ENCODE data around the gene ARFGAP3. TPM values are rescaled to one million over a fixed set of nuclear protein-coding genes. Genes with fewer than 3 reads are reported as not detected.
A peak's percentile ranks its signal among the peaks of the same experiment; 100 is the strongest.

The ARFGAP3 gene
- total and polyA plus RNA-seq, 3 experiments from 2014 or later = 32.2 to 50.0 (median 33.0) TPM

DNA sequence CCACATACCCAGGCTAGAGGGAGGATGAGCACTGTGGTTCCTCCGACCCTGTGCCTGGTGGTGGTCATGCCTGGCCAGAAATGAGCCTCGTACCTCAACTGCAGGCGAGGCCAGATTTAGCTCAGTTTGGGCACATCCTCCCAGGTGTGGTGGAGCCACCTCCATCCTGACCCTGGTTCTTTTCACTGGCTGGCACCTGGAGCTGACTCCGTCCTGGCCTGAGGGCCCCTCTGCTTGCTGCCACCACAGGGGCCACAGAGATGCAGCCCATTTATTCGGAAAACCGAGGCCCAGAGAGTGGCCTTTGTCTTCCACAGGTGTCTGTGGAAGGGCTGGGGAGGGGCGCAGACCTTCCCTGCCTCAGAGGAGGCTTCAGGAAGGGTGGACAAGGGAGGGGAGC is 9.0 kb upstream of the ARFGAP3 start:
- Mint-ChIP-seq H3K9me3 (no peaks in the 10 kb centered on the region), H3K4me1 (peaks cover 7 to 15% (median 8%) of the 10 kb centered on the region in 3 donors), H3K4me3 (no peak overlapping the region), H3K36me3 (peaks cover 0 to 18% (median 6%) of the 10 kb centered on the region in 3 donors), H3K27me3 (peaks cover 0 to 1% of the 10 kb centered on the region in 2 donors), H3K27ac (no peak overlapping the region)
- Histone ChIP-seq H3K4me3 (ENCODE audit: low read length) (no peak overlapping the region), H3K36me3 (ENCODE audit: insufficient read depth, low read length) (no peaks in the 10 kb centered on the region), H3K27ac (ENCODE audit: low read depth, low read length) (no peak overlapping the region), H3K4me1 (ENCODE audit: insufficient read depth, low read length) (no peaks in the 10 kb centered on the region), H3K9me3 (ENCODE audit: low read length) (no peaks in the 10 kb centered on the region), H3K27me3 (ENCODE audit: insufficient read depth, low read length, poor library complexity, severe bottlenecking) (no peaks in the 10 kb centered on the region)
- ChIA-PET CTCF (no interaction called here), POLR2A (no interaction called here)
- no peak for DNase-seq

DNA sequence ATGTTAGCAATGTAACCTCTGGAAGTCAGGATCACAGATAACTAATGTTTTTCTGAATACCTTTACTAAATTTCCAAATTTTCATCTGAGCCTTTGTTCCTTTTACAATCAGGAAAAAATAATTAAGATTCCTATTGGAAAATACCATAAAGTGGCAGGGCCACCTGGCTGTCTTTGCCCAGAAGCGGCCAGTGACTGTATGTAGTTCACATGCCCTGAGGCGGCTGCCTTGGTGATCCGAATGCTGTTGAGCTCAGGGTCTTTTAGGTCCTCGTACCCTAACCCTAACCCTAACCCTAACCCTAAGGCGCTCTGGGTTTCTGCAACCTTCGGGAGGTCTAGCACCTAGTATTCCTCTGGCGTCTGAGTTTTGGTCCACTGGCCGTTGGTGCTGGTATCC is 8.5 kb upstream of the ARFGAP3 start:
- Histone ChIP-seq H3K36me3 (ENCODE audit: insufficient read depth, low read length) (no peaks in the 10 kb centered on the region), H3K27ac (ENCODE audit: low read depth, low read length) (no peak overlapping the region), H3K27me3 (ENCODE audit: insufficient read depth, low read length, poor library complexity, severe bottlenecking) (no peaks in the 10 kb centered on the region), H3K4me3 (ENCODE audit: low read length) (no peak overlapping the region), H3K4me1 (ENCODE audit: insufficient read depth, low read length) (no peaks in the 10 kb centered on the region), H3K9me3 (ENCODE audit: low read length) (no peaks in the 10 kb centered on the region)
- Mint-ChIP-seq H3K27me3 (peaks cover 0 to 1% of the 10 kb centered on the region in 2 donors), H3K9me3 (no peaks in the 10 kb centered on the region), H3K36me3 (peaks cover 0 to 12% (median 5%) of the 10 kb centered on the region in 3 donors), H3K27ac (no peak overlapping the region), H3K4me3 (no peak overlapping the region), H3K4me1 (peaks cover 7 to 15% (median 8%) of the 10 kb centered on the region in 3 donors)
- POLR2A ChIA-PET = no interaction called here
- CTCF ChIA-PET = no interaction called here
- no peak for DNase-seq

DNA sequence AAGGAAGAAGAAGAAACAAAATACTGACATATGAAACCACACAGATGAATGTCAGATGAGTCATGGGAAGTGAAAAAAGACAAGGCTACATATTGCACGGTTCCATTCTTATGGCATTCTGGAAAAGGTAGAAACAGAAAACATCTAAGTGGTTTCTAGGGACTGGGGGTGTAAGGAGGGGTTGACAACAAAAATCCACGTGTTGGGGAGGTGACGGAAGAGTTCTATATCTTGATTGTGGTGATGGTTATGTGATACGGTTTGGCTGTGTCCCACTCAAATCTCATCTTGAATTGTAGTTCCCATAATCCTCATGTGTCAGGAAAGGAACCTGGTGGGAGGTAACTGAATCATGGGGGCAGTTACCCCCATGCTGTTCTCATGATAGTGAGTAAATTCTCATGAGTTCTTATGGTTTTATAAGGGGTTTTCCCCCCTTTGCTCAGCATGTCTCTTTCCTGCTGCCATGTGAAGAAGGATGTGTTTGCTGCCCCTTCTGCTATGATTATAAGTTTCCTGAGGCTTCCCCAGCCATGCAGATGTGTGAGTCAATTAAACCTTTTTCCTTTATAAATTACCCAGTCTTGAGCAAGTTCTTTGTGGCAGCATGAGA is 6.4 kb upstream of the ARFGAP3 start:
- no peak for DNase-seq
- CTCF ChIA-PET = no interaction called here
- POLR2A ChIA-PET = no interaction called here

DNA sequence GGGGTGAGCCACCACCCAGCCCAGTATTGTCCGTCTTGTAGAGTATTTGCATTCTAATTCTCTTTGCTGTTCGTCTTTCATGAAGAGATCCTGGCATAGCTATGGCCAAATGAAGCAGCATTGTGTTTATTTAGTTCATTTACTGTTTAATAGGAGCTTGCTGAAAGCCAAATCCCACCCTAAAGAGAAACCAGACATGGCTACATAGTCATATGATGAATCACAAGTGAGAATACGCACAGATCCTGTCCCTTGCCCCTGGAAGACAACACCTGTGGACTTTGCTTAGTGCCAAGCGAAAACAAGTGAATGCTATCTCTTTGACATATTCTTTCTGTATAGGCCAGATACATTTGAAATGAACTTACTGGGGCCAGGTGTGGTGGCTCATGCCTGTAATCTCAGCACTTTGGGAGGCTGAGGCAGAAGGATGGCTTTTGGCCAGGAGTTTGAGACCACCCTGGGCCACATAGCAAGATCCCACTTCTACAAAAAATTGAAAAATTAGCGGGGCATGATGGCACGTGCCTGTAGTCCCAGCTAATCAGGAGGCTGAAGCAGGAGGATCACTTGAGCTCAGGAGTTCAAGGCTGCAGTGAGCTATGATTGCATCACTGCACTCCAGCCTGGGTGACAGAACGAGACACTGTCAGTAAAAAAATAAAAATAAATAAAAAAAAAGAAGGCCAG is 5.1 kb upstream of the ARFGAP3 start:
- POLR2A ChIA-PET = no interaction called here
- H3K4me3 ChIP-seq (ENCODE audit: low read length) = no peak overlapping the region
- no peaks in the 10 kb centered on the region for H3K9me3 ChIP-seq (ENCODE audit: low read length)
- no peak overlapping the region for H3K27ac Mint-ChIP-seq
- H3K36me3 Mint-ChIP-seq = peaks cover 0 to 2% (median 0%) of the 10 kb centered on the region in 3 donors
- H3K27me3 Mint-ChIP-seq = peaks cover 0 to 1% of the 10 kb centered on the region in 2 donors
- H3K36me3 ChIP-seq (ENCODE audit: insufficient read depth, low read length) = no peaks in the 10 kb centered on the region
- H3K27ac ChIP-seq (ENCODE audit: low read depth, low read length) = no peak overlapping the region
- H3K9me3 Mint-ChIP-seq = no peaks in the 10 kb centered on the region
- no peak for DNase-seq
- H3K4me1 Mint-ChIP-seq = peaks cover 7 to 17% (median 8%) of the 10 kb centered on the region in 3 donors
- H3K4me1 ChIP-seq (ENCODE audit: insufficient read depth, low read length) = peaks cover 8% of the 10 kb centered on the region
- CTCF ChIA-PET = interaction anchor here (0.7 kb wide), 1 partner anchor 172 kb away, joined by 3 read pairs; no protein-coding TSS in a partner anchor
- no peak overlapping the region for H3K4me3 Mint-ChIP-seq
- H3K27me3 ChIP-seq (ENCODE audit: insufficient read depth, low read length, poor library complexity, severe bottlenecking) = no peaks in the 10 kb centered on the region

More for the DNA sequence above, 6.4 kb upstream of the ARFGAP3 start:
- Mint-ChIP-seq H3K4me3 (peak overlapping the region in 1 of 7 donors; percentile 46), H3K36me3 (peaks cover 0 to 2% (median 1%) of the 10 kb centered on the region in 3 donors), H3K27me3 (peaks cover 0 to 1% of the 10 kb centered on the region in 2 donors), H3K27ac (peak overlapping the region in 2 of 8 donors; percentile 0 to 38), H3K4me1 (peaks cover 7 to 15% (median 8%) of the 10 kb centered on the region in 3 donors), H3K9me3 (no peaks in the 10 kb centered on the region)
- Histone ChIP-seq H3K36me3 (ENCODE audit: insufficient read depth, low read length) (no peaks in the 10 kb centered on the region), H3K4me3 (ENCODE audit: low read length) (no peak overlapping the region), H3K27me3 (ENCODE audit: insufficient read depth, low read length, poor library complexity, severe bottlenecking) (no peaks in the 10 kb centered on the region), H3K4me1 (ENCODE audit: insufficient read depth, low read length) (no peaks in the 10 kb centered on the region), H3K27ac (ENCODE audit: low read depth, low read length) (no peak overlapping the region), H3K9me3 (ENCODE audit: low read length) (no peaks in the 10 kb centered on the region)

DNA sequence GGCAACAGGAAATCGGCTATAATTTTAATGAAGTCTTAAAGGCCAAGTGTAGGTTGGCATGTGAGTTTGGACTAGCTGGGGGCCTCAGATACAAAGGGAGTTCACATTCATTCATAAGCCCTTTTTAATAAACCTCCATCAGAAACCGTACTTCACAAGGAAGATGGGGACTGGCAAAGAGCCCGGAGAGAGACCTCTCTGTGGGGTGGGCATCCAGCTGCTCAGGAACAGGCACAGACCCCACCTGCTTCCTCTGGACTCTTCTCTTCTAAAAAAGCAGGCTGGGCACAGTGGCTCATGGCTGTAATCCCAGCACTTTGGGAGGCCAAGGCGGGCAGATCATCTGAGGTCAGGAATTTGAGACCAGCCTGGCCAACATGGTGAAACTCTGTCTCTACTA is 3.9 kb upstream of the ARFGAP3 start:
- no peaks in the 10 kb centered on the region for H3K36me3 ChIP-seq (ENCODE audit: insufficient read depth, low read length)
- H3K9me3 Mint-ChIP-seq = no peaks in the 10 kb centered on the region
- peaks cover 8% of the 10 kb centered on the region for H3K4me1 ChIP-seq (ENCODE audit: insufficient read depth, low read length)
- H3K27me3 Mint-ChIP-seq = no peaks in the 10 kb centered on the region
- no peak overlapping the region for H3K4me3 Mint-ChIP-seq
- H3K4me1 Mint-ChIP-seq = peaks cover 10 to 20% (median 11%) of the 10 kb centered on the region in 3 donors
- no peak for DNase-seq
- no peaks in the 10 kb centered on the region for H3K27me3 ChIP-seq (ENCODE audit: insufficient read depth, low read length, poor library complexity, severe bottlenecking)
- H3K27ac ChIP-seq (ENCODE audit: low read depth, low read length) = no peak overlapping the region
- no peak overlapping the region for H3K4me3 ChIP-seq (ENCODE audit: low read length)
- ChIA-PET POLR2A (interaction anchor here (0.6 kb wide), 2 partner anchors 22 to 28 kb away, joined by 3 to 4 read pairs; no protein-coding TSS in a partner anchor), CTCF (interaction anchor here (1.4 kb wide), 1 partner anchor 173 kb away, joined by 3 read pairs; no protein-coding TSS in a partner anchor)
- H3K27ac Mint-ChIP-seq = peak overlapping the region in 1 of 8 donors; percentile 10
- H3K36me3 Mint-ChIP-seq = peaks cover 0 to 3% (median 2%) of the 10 kb centered on the region in 3 donors
- H3K9me3 ChIP-seq (ENCODE audit: low read length) = no peaks in the 10 kb centered on the region

DNA sequence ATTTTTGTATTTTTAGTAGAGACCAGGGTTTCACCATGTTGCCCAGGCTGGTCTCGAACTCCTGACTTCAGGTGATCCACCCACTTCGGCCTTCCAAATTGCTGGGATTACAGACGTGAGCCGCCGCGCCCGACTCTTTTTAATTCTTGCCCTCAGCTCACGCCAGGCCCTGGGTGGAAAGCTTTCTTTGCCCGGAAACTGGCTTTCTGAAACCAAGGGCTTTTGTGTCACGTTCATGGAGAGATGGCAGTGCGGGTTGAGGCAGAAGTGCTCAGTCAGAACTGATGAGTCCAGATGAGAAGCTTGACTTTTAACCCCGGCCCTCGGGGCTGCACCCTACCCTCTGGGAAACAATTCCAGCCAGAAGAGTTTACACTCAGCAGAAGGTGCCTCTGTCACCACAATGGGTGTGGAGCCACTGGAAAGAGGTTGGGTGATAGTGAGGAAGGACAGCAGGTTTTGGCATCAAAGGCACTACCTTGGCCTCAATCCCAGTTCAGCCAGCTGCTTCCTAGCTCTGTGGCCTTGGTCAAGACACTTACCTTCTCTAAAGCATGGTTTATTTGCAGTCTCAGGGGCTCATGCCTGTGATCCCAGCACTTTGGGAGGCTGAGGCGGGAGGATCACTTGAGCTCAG is 890 bp upstream of the ARFGAP3 start:
- peak in 1 of 5 donors; percentile 4 for DNase-seq
- H3K9me3 Mint-ChIP-seq = no peaks in the 10 kb centered on the region
- Histone ChIP-seq H3K4me3 (ENCODE audit: low read length) (no peak overlapping the region), H3K4me1 (ENCODE audit: insufficient read depth, low read length) (peaks cover 8% of the 10 kb centered on the region), H3K36me3 (ENCODE audit: insufficient read depth, low read length) (no peaks in the 10 kb centered on the region), H3K27ac (ENCODE audit: low read depth, low read length) (no peak overlapping the region), H3K9me3 (ENCODE audit: low read length) (no peaks in the 10 kb centered on the region), H3K27me3 (ENCODE audit: insufficient read depth, low read length, poor library complexity, severe bottlenecking) (no peaks in the 10 kb centered on the region)
- peaks cover 0 to 3% (median 0%) of the 10 kb centered on the region in 3 donors for H3K36me3 Mint-ChIP-seq
- POLR2A ChIA-PET = interaction anchor here (1.9 kb wide), 1 partner anchor 157 kb away, joined by 5 read pairs; the partner anchor contains the start of gene PACSIN2
- peaks cover 15 to 31% (median 15%) of the 10 kb centered on the region in 3 donors for H3K4me1 Mint-ChIP-seq
- no peaks in the 10 kb centered on the region for H3K27me3 Mint-ChIP-seq
- H3K4me3 Mint-ChIP-seq = peak overlapping the region; percentile 26 to 83 (median 70)
- peak overlapping the region in 5 of 8 donors; percentile 17 to 88 (median 55) for H3K27ac Mint-ChIP-seq
- CTCF ChIA-PET = interaction anchor here (0.9 to 1.6 kb wide), 2 partner anchors 10 to 286 kb away, joined by 3 to 4 read pairs; no protein-coding TSS in a partner anchor

DNA sequence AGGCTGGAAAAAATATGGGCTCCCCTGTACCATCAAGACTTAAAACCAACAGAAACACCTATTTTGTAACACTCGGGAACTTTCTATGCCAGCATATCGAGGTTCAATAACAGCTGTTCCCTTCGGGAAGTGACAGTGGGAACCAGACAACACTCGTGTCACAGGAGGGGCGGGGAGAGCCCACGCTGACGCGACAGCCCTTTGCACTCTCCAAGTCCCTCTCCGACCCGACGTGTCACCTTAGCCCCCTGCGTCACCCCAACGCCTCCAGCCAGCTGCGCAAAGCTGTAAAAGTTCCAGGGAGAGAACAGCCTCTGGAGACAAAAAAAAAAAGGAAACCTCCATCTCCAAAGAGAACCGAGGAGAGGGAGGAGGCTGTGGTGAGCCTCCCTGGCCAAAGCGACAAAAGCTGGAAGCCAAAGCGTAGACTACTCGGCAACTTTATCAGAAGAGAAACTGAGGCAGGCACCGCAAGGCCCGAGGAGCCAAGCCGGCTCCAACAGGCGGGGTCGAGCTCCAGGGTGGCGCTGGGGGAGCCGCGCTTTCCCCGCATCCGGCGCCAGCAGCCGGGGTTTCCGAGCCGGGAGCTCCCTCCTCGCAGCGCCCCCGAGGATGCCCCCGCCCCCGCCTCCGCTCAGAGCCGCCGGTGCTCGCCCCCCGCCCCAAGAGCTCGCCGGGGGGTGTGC is 751 bp downstream of the ARFGAP3 start:
- peaks cover 0 to 3% (median 0%) of the 10 kb centered on the region in 3 donors for H3K36me3 Mint-ChIP-seq
- POLR2A ChIA-PET = interaction anchor here (0.6 to 1.9 kb wide), 4 partner anchors 11 to 671 kb away, joined by 3 to 5 read pairs (median 4); partner anchors contain the start of gene PACSIN2
- H3K4me3 Mint-ChIP-seq = peak overlapping the region; percentile 82 to 97 (median 90)
- H3K27ac Mint-ChIP-seq = peak overlapping the region; percentile 64 to 99 (median 93)
- H3K27me3 Mint-ChIP-seq = no peaks in the 10 kb centered on the region
- Histone ChIP-seq H3K9me3 (ENCODE audit: low read length) (no peaks in the 10 kb centered on the region), H3K4me1 (ENCODE audit: insufficient read depth, low read length) (peaks cover 8% of the 10 kb centered on the region), H3K27me3 (ENCODE audit: insufficient read depth, low read length, poor library complexity, severe bottlenecking) (no peaks in the 10 kb centered on the region), H3K4me3 (ENCODE audit: low read length) (peak overlapping the region; percentile 90), H3K27ac (ENCODE audit: low read depth, low read length) (peak overlapping the region; percentile 88), H3K36me3 (ENCODE audit: insufficient read depth, low read length) (no peaks in the 10 kb centered on the region)
- peaks cover 16 to 34% (median 16%) of the 10 kb centered on the region in 3 donors for H3K4me1 Mint-ChIP-seq
- no peaks in the 10 kb centered on the region for H3K9me3 Mint-ChIP-seq
- peak in 4 of 5 donors; percentile 30 to 59 (median 57) for DNase-seq
- CTCF ChIA-PET = interaction anchor here (0.7 to 1.6 kb wide), 3 partner anchors 11 to 288 kb away, joined by 3 to 5 read pairs (median 4); partner anchors contain the start of gene POLDIP3
